CD4-positive, alpha-beta memory T cell (primary cell): ENCODE results near the gene TLE7. TPM values are rescaled to one million over a fixed set of nuclear protein-coding genes. Genes with fewer than 3 reads are reported as not detected.

ENCODE experiments used
- CTCF ChIA-PET: fragments of 350-600 bp; sonication (Branson Sonifier 250); formaldehyde crosslinking; loops from one replicate; lab custom pipeline; 2021; ENCODE audit warnings: inconsistent platforms; ENCODE audit not compliant: partially characterized antibody; lab: Charles Lee
- POLR2A ChIA-PET: fragments of 350-600 bp; sonication (Branson Sonifier 250); formaldehyde crosslinking; loops from one replicate; lab custom pipeline; 2021; ENCODE audit not compliant: partially characterized antibody; lab: Charles Lee
- DNase-seq, 5 donors: peaks; one replicate each; pipeline versions ENCODE4 v3.0.0 to v3.0.0-alpha.2; 2020 to 2022; ENCODE audit warnings: mixed read lengths in 1 of 5
- H3K27ac ChIP-seq: one replicate; pipeline ENCODE4 v1.7.0; 2013; ENCODE audit warnings: low read depth, low read length
- H3K27me3 ChIP-seq: 2 replicates; pipeline ENCODE4 v1.7.0; 2013; ENCODE audit warnings: mild to moderate bottlenecking, low read length, moderate library complexity; ENCODE audit not compliant: insufficient read depth
- H3K36me3 ChIP-seq: 2 replicates; pipeline ENCODE4 v1.7.0; 2013; ENCODE audit warnings: mild to moderate bottlenecking, low read length, moderate library complexity; ENCODE audit not compliant: insufficient read depth
- H3K4me1 ChIP-seq: 2 replicates; pipeline ENCODE4 v1.7.0; 2013; ENCODE audit warnings: mild to moderate bottlenecking, low read length, moderate library complexity; ENCODE audit not compliant: insufficient read depth
- H3K4me3 ChIP-seq, 2 donors: one replicate each; pipeline ENCODE4 v1.7.0; 2013; ENCODE audit warnings: low read length in 2 of 2, mild to moderate bottlenecking in 1 of 2
- H3K9me3 ChIP-seq, 2 donors: one replicate each; pipeline ENCODE4 v1.7.0; 2013; ENCODE audit warnings: low read length in 2 of 2, control low read depth in 1 of 2; ENCODE audit not compliant: control insufficient read depth in 1 of 2
- H3K27ac Mint-ChIP-seq, 7 donors: one replicate each; pipeline ENCODE4 v1.8.0; 2020 to 2021; ENCODE audit warnings: mixed read lengths in 7 of 7, mild to moderate bottlenecking in 6 of 7, inconsistent platforms in 3 of 7, moderate library complexity in 3 of 7
- H3K27me3 Mint-ChIP-seq, 2 donors: one replicate each; pipeline ENCODE4 v1.8.0; 2020 to 2021; ENCODE audit warnings: mixed read lengths in 2 of 2
- H3K36me3 Mint-ChIP-seq, 2 donors: one replicate each; pipeline ENCODE4 v1.8.0; 2020 to 2021; ENCODE audit warnings: mixed read lengths in 2 of 2, inconsistent platforms in 1 of 2, mild to moderate bottlenecking in 1 of 2
- H3K4me1 Mint-ChIP-seq, 4 donors: one replicate each; pipeline ENCODE4 v1.8.0; 2020 to 2021; ENCODE audit warnings: mixed read lengths in 4 of 4, mild to moderate bottlenecking in 1 of 4
- H3K4me3 Mint-ChIP-seq, 8 donors: one replicate each; pipeline ENCODE4 v1.8.0; 2020 to 2021; ENCODE audit warnings: mixed read lengths in 8 of 8, mild to moderate bottlenecking in 7 of 8, moderate library complexity in 6 of 8, inconsistent platforms in 3 of 8
- H3K9me3 Mint-ChIP-seq, 8 donors: one replicate each; pipeline ENCODE4 v1.8.0; 2020 to 2021; ENCODE audit warnings: mixed read lengths in 8 of 8, mild to moderate bottlenecking in 5 of 8, inconsistent platforms in 3 of 8, moderate library complexity in 1 of 8
- intact Hi-C: fragments of 100-400 bp; cut with micrococcal nuclease; formaldehyde crosslinking; loops from one replicate; pipeline ENCODE4 v1.15.1; 2023
- polyA plus RNA-seq, 2 donors: library from polyadenylated mRNA; unstranded; fragments of 300-500 nt; fragmentation: Illumina TruSeq; gene quantifications; one replicate each; pipeline ENCODE4 v1.2.3, GENCODE V29; 2021
- total RNA-seq, 2 experiments: library from RNA; stranded (reverse); gene quantifications; one replicate each; pipeline ENCODE4 v1.2.3, GENCODE V29; 2021

TLE7 gene
- total and polyA plus RNA-seq, 4 experiments from 2014 or later: not detected

DNA sequence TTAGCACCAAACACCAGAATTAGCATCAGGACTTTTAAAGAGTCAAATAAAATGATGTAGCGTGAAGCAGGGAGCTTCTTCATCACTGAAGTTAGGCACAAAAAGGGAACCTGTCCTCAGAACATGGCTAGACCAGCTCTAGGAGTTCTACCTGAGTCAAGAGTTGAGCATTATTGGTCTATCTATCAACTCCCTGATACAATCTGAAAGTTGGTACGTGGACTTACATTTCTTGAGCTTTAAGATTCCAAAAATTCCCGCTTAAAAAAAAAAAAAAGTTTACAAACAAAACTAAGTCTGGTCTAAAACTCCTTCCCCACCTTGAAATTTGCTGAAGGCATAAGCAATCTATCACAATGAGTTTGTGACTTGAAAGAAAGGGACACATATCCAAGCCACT is 12.3 kb downstream of the TLE7 start:
- CTCF ChIA-PET: interaction anchor here (0.7 to 4.1 kb wide), 4 partner anchors 15 to 181 kb away, joined by 3 to 28 read pairs (median 3); no protein-coding TSS in a partner anchor
- intact Hi-C loops: no loop called here
- peaks cover 10 to 33% of the 10 kb centered on the region in 2 donors for H3K27me3 Mint-ChIP-seq
- Histone ChIP-seq H3K4me1 (peaks cover 4% of the 10 kb centered on the region), H3K4me3 (no peak overlapping the region), H3K27ac (no peak overlapping the region), H3K9me3 (no peaks in the 10 kb centered on the region), H3K36me3 (no peaks in the 10 kb centered on the region), H3K27me3 (no peaks in the 10 kb centered on the region)
- POLR2A ChIA-PET: interaction anchor here (1.3 kb wide), 1 partner anchor 33 kb away, joined by 3 read pairs; the partner anchor contains the start of gene ZNF23
- peaks cover 0 to 9% (median 2%) of the 10 kb centered on the region in 8 donors for H3K9me3 Mint-ChIP-seq
- no peak for DNase-seq
- peaks cover 3 to 8% (median 5%) of the 10 kb centered on the region in 4 donors for H3K4me1 Mint-ChIP-seq
- no peak overlapping the region for H3K4me3 Mint-ChIP-seq
- H3K36me3 Mint-ChIP-seq: no peaks in the 10 kb centered on the region
- no peak overlapping the region for H3K27ac Mint-ChIP-seq

- Mint-ChIP-seq H3K27me3 (peaks cover 12 to 36% of the 10 kb centered on the region in 2 donors), H3K4me1 (peaks cover 3 to 10% (median 5%) of the 10 kb centered on the region in 4 donors), H3K27ac (no peak overlapping the region), H3K36me3 (no peaks in the 10 kb centered on the region), H3K9me3 (peaks cover 0 to 9% (median 2%) of the 10 kb centered on the region in 8 donors), H3K4me3 (no peak overlapping the region)
- H3K27me3 ChIP-seq: no peaks in the 10 kb centered on the region
- no peaks in the 10 kb centered on the region for H3K9me3 ChIP-seq
- H3K27ac ChIP-seq: no peak overlapping the region
- intact Hi-C loops: no loop called here
- H3K4me1 ChIP-seq: peaks cover 4% of the 10 kb centered on the region
- CTCF ChIA-PET: interaction anchor here (0.7 to 4.1 kb wide), 4 partner anchors 14 to 182 kb away, joined by 3 to 28 read pairs (median 3); no protein-coding TSS in a partner anchor
- POLR2A ChIA-PET: interaction anchor here (1.3 kb wide), 1 partner anchor 33 kb away, joined by 3 read pairs; the partner anchor contains the start of gene ZNF23
- DNase-seq: no peak
- H3K4me3 ChIP-seq: no peak overlapping the region
- H3K36me3 ChIP-seq: no peaks in the 10 kb centered on the region
Measured at GRCh38 chr16:71428883-71429282, 13.0 kb downstream of the TLE7 start.

- H3K9me3 Mint-ChIP-seq: peaks cover 0 to 9% (median 2%) of the 10 kb centered on the region in 8 donors
- no peak overlapping the region for H3K27ac ChIP-seq
- intact Hi-C loops: no loop called here
Measured at GRCh38 chr16:71428385-71428784, 13.5 kb downstream of the TLE7 start.

GRCh38 chr16:71426880-71427615 is 14.8 kb downstream of the TLE7 start:
- Mint-ChIP-seq H3K9me3 (peaks cover 0 to 9% (median 2%) of the 10 kb centered on the region in 8 donors), H3K36me3 (no peaks in the 10 kb centered on the region), H3K4me3 (peak overlapping the region in 2 of 8 donors; percentile 81 to 83), H3K27me3 (peaks cover 12 to 34% of the 10 kb centered on the region in 2 donors), H3K27ac (peak overlapping the region in 3 of 7 donors; percentile 56 to 90 (median 90)), H3K4me1 (peaks cover 3 to 10% (median 5%) of the 10 kb centered on the region in 4 donors)
- H3K36me3 ChIP-seq: no peaks in the 10 kb centered on the region
- intact Hi-C loops: no loop called here
- H3K4me1 ChIP-seq: peaks cover 4% of the 10 kb centered on the region
- DNase-seq: no peak
- ChIA-PET CTCF (interaction anchor here (4.1 kb wide), 1 partner anchor 15 kb away, joined by 28 read pairs; no protein-coding TSS in a partner anchor), POLR2A (interaction anchor here (0.8 to 0.9 kb wide), 2 partner anchors 15 to 33 kb away, joined by 3 read pairs; no protein-coding TSS in a partner anchor)
- no peak overlapping the region for H3K27ac ChIP-seq
- H3K27me3 ChIP-seq: no peaks in the 10 kb centered on the region
- no peaks in the 10 kb centered on the region for H3K9me3 ChIP-seq
- no peak overlapping the region for H3K4me3 ChIP-seq

More at GRCh38 chr16:71428385-71428784, 13.5 kb downstream of the TLE7 start:
- POLR2A ChIA-PET: interaction anchor here (1.3 kb wide), 1 partner anchor 34 kb away, joined by 3 read pairs; the partner anchor contains the start of gene ZNF23
- Histone ChIP-seq H3K4me3 (no peak overlapping the region), H3K9me3 (no peaks in the 10 kb centered on the region), H3K27me3 (no peaks in the 10 kb centered on the region), H3K36me3 (no peaks in the 10 kb centered on the region), H3K4me1 (peaks cover 4% of the 10 kb centered on the region)
- DNase-seq: no peak
- CTCF ChIA-PET: interaction anchor here (0.6 to 4.1 kb wide), 3 partner anchors 16 to 182 kb away, joined by 3 to 28 read pairs (median 3); no protein-coding TSS in a partner anchor
- Mint-ChIP-seq H3K36me3 (no peaks in the 10 kb centered on the region), H3K27me3 (peaks cover 12 to 37% of the 10 kb centered on the region in 2 donors), H3K4me1 (peaks cover 3 to 10% (median 5%) of the 10 kb centered on the region in 4 donors), H3K4me3 (no peak overlapping the region), H3K27ac (no peak overlapping the region)

- DNase-seq: peak in 3 of 5 donors; percentile 10 to 76 (median 16)
- Histone ChIP-seq H3K27me3 (no peaks in the 10 kb centered on the region), H3K9me3 (no peaks in the 10 kb centered on the region), H3K4me1 (peaks cover 4% of the 10 kb centered on the region), H3K36me3 (no peaks in the 10 kb centered on the region), H3K4me3 (no peak overlapping the region), H3K27ac (no peak overlapping the region)
- intact Hi-C loops: no loop called here
- Mint-ChIP-seq H3K9me3 (peaks cover 0 to 9% (median 2%) of the 10 kb centered on the region in 8 donors), H3K27ac (peak overlapping the region in 3 of 7 donors; percentile 56 to 90 (median 90)), H3K36me3 (no peaks in the 10 kb centered on the region), H3K27me3 (peaks cover 12 to 34% of the 10 kb centered on the region in 2 donors), H3K4me3 (peak overlapping the region in 3 of 8 donors; percentile 27 to 83 (median 81)), H3K4me1 (peaks cover 3 to 10% (median 5%) of the 10 kb centered on the region in 4 donors)
- ChIA-PET POLR2A (interaction anchor here (0.6 to 1.1 kb wide), 3 partner anchors 14 to 58 kb away, joined by 3 to 4 read pairs (median 3); partner anchors contain the start of gene ZNF23), CTCF (interaction anchor here (0.8 to 5.7 kb wide), 2 partner anchors 14 to 185 kb away, joined by 3 to 32 read pairs; no protein-coding TSS in a partner anchor)
Measured at GRCh38 chr16:71426069-71426879, 15.6 kb downstream of the TLE7 start.

DNA sequence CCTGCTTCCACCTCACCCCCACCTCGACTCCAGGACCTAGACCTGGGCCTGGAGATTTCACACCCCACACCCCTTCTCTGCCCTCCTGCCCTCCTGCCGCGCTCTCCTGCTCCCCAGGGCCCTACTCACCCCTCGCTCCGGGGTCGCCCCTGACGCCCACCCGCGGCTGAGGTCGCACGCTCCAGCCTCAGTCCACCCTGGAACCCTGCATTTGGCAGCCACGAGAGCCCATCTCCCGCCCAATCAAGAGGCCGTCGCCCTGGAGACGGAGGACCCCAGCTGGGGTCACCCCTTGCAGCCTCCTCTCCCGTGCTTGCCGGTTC is 16.1 kb downstream of the TLE7 start:
- H3K4me1 ChIP-seq: peaks cover 4% of the 10 kb centered on the region
- CTCF ChIA-PET: interaction anchor here (0.8 to 5.7 kb wide), 2 partner anchors 13 to 185 kb away, joined by 3 to 32 read pairs; no protein-coding TSS in a partner anchor
- H3K9me3 ChIP-seq: no peaks in the 10 kb centered on the region
- POLR2A ChIA-PET: interaction anchor here (0.6 to 1.1 kb wide), 2 partner anchors 37 to 58 kb away, joined by 3 to 4 read pairs; partner anchors contain the start of gene ZNF23
- no peaks in the 10 kb centered on the region for H3K27me3 ChIP-seq
- no peaks in the 10 kb centered on the region for H3K36me3 ChIP-seq
- Mint-ChIP-seq H3K9me3 (peaks cover 0 to 9% (median 2%) of the 10 kb centered on the region in 8 donors), H3K27me3 (peaks cover 12 to 32% of the 10 kb centered on the region in 2 donors), H3K27ac (no peak overlapping the region), H3K4me3 (peak overlapping the region in 3 of 8 donors; percentile 13 to 81 (median 63)), H3K36me3 (no peaks in the 10 kb centered on the region), H3K4me1 (peaks cover 3 to 10% (median 5%) of the 10 kb centered on the region in 4 donors)
- no peak overlapping the region for H3K27ac ChIP-seq
- no peak overlapping the region for H3K4me3 ChIP-seq
- intact Hi-C loops: no loop called here
- no peak for DNase-seq
